Suprapubic skin (tissue), 3 donors: Measurements from ENCODE around the gene BAIAP2.
"Not testable (repeated sequence)": the region's sequence is repeated elsewhere in the genome, so short reads cannot be mapped to it uniquely, and the experiment has no call there.

ENCODE experiments used
- CTCF ChIP-seq, 2 donors: fragments of 200-600 bp in 1 of 2; fragments of 450-650 bp in 1 of 2; sonication (generic) in 1 of 2; IDR thresholded peaks; one replicate each; pipeline ENCODE4 v1.5.1; 2016 to 2019; ENCODE audit warnings: antibody characterized with exemption in 2 of 2, mild to moderate bottlenecking in 1 of 2, moderate library complexity in 1 of 2
- POLR2AphosphoS5 ChIP-seq, 3 donors: sonication (generic); formaldehyde crosslinking; IDR thresholded peaks; one replicate each; pipeline ENCODE4 v1.6.1; 2017; ENCODE audit warnings: antibody characterized with exemption in 3 of 3

GRCh38 chr17:81017330-81017729 lies 17.6 kb upstream of the BAIAP2 start:
- not testable (repeated sequence) for TF ChIP-seq CTCF, POLR2AphosphoS5 (IDR thresholded peaks at IDR 0.05)
